SH-SY5Y (cell line): ENCODE results near the gene CDS2.

Source experiments
- GATA2 ChIP-seq: IDR thresholded peaks from 2 replicates; pipeline ENCODE4 v1.6.1; 2011; ENCODE audit warnings: mild to moderate bottlenecking, low read depth, low read length
- GATA3 ChIP-seq: IDR thresholded peaks from 2 replicates; pipeline ENCODE4 v1.6.1; 2011; ENCODE audit warnings: low read depth, mild to moderate bottlenecking, low read length, moderate library complexity

DNA sequence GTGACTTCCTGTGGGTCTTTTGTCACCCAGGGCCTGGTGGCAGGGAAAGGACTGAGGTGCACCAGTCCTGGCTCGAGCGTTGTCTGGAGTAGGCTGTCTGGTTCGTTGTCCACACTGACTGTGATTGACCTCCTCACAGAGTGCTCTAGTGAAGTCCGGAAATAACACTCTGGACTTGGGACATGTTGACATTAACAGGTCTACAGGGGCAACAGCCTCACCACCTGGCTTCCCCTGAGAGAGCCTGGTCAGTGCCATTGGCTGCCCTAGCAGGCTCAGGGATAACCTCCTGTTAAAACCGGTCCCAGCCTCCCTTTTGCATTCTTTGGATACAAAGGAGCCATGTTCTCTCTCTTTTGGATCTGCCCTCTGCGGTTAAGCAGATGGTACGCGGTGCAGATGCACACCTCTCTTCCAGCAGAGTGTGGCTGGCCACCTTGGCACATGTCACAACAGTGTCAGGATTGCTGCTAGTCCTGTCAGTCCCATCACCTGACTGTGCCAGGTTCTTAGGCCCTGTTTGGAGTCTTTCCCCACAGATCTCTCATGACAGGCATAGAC is 46.2 kb downstream of the CDS2 start:
- no peak for TF ChIP-seq GATA2
- no peak for TF ChIP-seq GATA3
